ENCODE measurements around the gene MAPKAPK3.

MAPKAPK3 gene

DNA sequence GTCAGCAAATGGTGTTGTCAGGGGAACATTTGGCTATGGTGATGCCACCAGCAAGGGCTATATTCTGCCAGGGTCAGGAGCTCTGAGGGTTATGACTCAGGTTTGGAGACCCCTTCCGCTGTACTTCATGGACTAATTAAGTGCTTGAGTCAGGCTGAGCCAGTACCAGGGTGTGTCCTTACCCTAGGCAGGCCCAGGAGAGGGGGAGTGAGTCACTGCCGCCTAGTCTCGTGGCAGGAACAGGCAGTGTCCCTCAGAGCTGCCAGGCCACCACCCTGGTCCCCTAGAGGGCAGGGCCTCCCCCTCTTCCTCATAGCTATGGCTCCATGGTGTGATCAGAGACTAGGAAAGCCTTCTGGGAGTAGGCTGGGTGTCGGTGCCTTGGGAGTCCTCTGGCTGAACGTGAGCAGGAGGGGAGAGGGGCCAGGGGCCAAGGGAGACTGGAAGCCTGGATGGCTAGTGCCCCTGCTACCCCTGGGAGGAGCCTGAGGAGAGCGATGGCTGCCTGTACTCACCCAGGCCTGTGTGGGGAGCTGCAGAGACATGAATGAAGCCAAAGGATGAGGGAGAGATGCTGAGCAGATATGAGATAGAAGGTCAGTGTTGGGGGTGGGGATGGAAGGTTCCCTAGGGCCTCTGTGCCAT lies 10.6 kb downstream of the MAPKAPK3 start:
- peak; percentile 50 for DNase-seq (ENCODE audit: low spot score)

GRCh38 chr3:50628601-50629000 lies 11.7 kb downstream of the MAPKAPK3 start:
- DNase-seq (ENCODE audit: low spot score) = no peak

GRCh38 chr3:50630394-50630793 lies 13.4 kb downstream of the MAPKAPK3 start:
- no peak for DNase-seq (ENCODE audit: low spot score)

DNA sequence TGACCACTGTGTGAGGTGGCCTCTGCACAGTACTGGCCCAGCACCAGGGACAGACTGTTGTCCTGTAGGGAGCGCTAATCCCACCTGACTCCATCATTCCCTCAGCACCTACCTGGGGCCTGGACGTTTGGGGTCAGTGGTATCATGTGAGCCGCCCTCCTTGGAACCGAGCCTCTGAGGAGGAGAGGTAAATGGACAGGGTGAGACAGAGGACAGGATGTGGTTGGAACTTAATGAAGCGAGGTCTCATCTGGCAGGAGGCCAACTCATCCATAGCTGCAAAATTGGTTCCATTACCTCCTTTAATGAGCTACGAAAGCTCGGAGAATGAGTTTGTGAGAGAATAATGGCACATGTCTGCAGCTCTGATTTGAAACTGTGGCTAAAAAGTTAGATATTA lies 13.9 kb downstream of the MAPKAPK3 start:
- DNase-seq (ENCODE audit: low spot score) = no peak

GRCh38 chr3:50632450-50632849 lies 15.5 kb downstream of the MAPKAPK3 start:
- no peak for DNase-seq (ENCODE audit: low spot score)

GRCh38 chr3:50633230-50633790 lies 16.4 kb downstream of the MAPKAPK3 start:
- DNase-seq (ENCODE audit: low spot score) = no peak

GRCh38 chr3:50635066-50635465 lies 18.1 kb downstream of the MAPKAPK3 start:
- no peak for DNase-seq (ENCODE audit: low spot score)

GRCh38 chr3:50637011-50637410 lies 20.1 kb downstream of the MAPKAPK3 start:
- no peak for DNase-seq (ENCODE audit: low spot score)

- DNase-seq (ENCODE audit: low spot score) = no peak
Observed at GRCh38 chr3:50637945-50638344, 21.0 kb downstream of the MAPKAPK3 start.

- DNase-seq (ENCODE audit: low spot score) = no peak
Observed at GRCh38 chr3:50639055-50639494, 22.1 kb downstream of the MAPKAPK3 start.

- DNase-seq (ENCODE audit: low spot score) = no peak
Observed at GRCh38 chr3:50642382-50642781, 25.4 kb downstream of the MAPKAPK3 start.

DNA sequence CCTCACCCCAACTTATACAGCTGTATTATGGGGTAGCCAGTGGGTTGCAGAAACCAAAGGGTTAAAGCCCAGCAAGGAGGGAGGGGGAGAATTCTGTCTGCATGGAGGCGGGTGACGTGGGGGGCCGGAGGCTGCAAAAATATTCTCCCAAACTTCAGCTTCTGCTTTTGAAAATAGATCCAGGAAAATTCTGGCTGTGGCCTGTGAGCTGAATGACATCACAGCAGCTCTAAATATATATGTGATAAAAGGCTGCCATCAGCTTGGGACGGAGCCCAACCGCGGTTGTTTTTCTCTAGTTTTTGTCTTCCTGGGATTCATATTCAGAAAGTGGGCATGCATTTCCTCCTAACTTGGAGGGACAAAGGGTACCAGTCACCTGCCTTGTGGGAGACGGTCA lies 27.6 kb downstream of the MAPKAPK3 start:
- no peak for DNase-seq (ENCODE audit: low spot score)

DNA sequence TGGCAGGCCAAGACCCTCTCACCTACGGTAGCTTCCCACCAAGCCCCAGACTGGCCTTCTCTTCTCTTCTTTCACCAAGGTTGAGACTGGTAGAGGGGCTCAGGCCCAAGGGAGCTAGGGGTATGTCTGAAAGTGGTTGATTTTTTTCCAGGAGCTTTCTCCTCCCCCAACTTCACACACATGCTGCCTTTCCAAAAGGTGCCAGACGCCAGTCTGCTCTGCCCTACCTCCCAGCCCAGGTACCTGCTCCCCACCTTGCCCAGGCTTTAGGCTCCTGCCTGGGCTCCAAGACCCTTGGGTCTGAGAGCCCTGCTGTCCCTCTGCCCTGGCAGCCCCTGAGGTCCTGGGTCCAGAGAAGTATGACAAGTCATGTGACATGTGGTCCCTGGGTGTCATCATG lies 28.4 kb downstream of the MAPKAPK3 start:
- DNase-seq (ENCODE audit: low spot score) = no peak

DNA sequence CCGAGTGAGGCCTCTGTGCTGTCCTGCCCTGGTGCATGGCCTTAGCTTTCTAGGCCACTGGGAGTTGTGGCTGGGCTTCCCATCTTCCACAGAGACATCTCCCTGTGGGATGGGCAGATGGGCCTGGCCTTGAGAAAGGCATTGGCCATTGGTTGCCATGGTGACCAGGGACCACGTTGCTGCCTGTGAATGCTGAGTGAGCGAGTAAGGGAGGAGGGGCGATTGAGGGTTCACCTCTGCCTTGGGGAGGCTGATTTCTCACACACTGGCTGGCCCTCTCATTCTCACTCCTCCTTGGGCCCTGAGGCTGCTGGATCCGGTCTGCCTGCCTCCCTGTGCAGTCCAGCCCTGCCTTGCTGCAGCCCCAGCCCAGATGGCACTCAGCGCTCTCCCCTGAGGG lies 31.4 kb downstream of the MAPKAPK3 start:
- DNase-seq (ENCODE audit: low spot score) = no peak

DNA sequence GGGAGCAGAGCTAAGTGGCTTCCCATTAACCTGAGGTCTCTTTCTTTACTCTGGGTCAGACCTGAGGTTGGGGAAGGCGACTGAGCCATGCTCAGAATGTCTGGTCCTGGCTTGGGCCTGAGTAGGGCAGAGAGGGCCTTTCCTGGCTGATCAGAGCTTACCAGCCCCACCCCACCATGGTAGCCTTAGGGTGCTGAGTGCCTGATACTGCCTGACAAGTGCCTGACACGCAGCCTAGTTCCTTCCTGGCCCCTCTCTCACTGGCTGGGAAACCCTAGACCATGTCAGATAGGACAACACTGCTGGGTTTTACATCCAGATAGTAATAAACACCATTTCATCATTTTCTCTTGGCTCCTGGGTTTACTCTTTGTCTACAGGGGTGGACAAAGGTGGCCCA lies 32.0 kb downstream of the MAPKAPK3 start:
- DNase-seq (ENCODE audit: low spot score) = no peak

GRCh38 chr3:50649451-50649931 lies 32.5 kb downstream of the MAPKAPK3 start:
- DNase-seq (ENCODE audit: low spot score) = no peak

GRCh38 chr3:50650018-50650417 lies 33.1 kb downstream of the MAPKAPK3 start:
- no peak for DNase-seq (ENCODE audit: low spot score)

DNA sequence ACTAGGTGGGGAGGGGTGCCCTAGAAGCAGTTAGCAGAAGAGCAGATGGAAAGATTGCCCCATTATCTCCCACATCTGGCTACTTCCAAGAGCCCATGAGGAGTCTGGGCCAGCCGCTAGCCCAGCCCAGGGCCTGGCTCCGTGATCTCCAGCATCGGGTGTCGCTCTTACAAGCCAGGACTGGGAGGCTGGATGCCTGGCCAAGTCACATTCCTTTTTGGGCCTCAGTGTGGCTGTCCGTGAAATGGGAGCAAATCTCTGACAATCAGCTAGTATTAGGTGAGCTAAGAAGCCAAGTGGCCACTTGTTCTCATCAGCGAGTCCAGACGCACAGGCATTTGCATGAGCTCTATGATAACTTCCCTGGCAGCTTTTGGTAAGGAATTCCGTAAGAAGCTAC lies 34.5 kb downstream of the MAPKAPK3 start:
- no peak for DNase-seq (ENCODE audit: low spot score)

DNA sequence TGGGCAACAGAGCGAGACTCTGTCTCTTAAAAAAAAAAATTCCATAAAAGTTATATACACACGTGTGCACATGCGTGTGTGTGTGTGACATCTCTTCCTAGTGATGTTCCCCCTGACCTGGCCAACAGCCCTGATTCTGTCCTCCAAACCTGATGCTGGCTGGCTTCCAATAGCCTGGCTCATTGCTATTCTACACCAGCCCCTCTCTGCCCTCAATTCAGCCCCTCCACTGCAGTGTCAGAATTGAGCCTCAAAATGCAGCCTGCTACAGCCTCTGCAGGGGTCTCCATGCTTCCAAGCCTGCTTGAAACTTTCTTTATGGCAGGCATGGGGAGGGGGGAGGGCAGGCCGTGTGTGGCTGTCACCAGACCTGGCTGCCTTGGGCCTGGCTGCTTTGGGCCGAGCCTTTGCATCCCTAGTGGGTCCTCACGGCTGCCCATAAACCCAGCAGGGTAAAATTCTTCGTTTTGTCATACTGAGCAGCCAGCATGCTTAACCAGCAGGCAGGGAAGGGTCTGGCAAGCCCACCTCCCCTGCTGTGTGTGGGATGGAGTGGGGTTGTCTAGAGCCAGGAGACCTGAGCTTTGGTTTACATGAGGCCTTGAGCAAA lies 35.1 kb downstream of the MAPKAPK3 start:
- DNase-seq (ENCODE audit: low spot score) = no peak

- no peak for DNase-seq (ENCODE audit: low spot score)
Observed at GRCh38 chr3:50652709-50653108, 35.8 kb downstream of the MAPKAPK3 start.

DNA sequence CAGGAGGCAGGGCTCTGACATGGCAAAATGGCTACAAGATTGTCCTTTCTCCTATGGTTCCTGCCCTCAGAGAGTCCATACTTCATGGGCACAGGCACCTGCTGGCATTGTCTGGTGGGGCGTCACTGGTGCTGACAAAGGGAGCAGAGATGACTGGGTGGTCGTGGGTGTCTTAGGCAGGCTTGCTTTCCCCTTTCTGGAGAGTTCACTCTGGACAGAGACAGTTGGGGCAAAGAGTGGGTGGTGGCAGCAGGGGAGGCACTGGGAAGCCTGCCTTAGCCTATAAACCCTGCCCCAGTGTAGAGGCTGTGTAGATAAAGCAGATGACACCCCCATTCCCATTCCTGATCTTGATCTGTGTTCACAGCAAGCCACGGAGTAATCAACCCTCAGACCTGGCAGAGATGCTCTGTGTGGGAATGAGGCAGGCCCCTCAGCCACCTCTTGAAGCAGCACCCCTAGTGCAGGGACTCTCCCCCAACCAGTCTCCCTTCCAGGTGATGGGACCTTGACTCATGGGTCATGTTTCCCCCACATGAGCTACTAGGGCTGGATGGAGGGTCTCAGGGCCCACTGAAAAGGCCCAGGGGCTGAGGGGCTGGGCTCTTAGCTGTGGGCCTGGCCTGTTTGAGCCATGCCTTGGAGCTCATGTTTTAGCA lies 37.1 kb downstream of the MAPKAPK3 start:
- no peak for DNase-seq (ENCODE audit: low spot score)

DNA sequence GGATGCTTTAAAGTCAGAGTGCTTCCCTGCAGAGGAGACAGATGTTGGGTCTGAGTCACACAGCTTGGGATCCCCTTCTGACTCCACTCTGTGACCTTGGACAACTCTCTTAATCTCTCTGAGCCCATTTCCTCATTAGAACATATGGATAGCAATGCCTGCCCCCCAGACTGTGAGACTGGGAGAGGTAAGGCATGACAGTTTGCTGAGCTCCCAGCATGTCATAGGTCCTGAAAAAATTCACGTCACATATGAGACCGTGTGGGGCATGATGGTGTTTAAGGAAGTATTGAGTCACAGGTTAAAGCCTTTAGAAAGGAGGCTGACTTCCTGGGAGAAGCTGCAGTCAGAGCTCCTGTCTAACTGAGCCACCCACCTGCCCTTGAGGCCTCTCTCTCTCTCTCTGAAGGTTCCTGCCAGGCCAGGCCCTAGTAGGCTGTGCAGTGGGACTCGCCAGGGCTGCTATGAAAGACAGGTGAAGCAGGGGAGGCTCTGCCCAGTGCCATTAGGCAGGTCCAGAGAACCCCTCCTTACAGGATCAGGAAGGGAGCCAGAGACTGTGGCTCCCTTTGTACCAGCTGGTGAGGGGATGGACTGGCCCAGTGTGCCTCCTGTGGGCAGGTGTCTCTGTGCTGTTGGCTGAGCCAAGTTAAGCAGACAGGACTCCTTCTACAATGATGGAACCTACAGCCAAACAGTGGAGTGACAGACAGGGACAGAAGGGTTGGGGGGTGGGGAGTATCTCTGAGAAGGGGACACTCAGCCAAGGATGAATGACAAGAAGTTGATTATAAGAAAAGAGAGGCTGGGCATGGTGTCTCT lies 38.3 kb downstream of the MAPKAPK3 start:
- DNase-seq (ENCODE audit: low spot score) = no peak
